22Rv1 (cell line): ENCODE measurements around the gene POU5F1.
"Not testable (repeated sequence)": the region's sequence is repeated elsewhere in the genome, so short reads cannot be mapped to it uniquely, and the experiment has no call there.

Experiments used
- CTCF ChIP-seq: fragments of 450-650 bp; IDR thresholded peaks from 2 replicates; pipeline ENCODE4 v1.5.1; 2017; ENCODE audit warnings: mild to moderate bottlenecking
- ZFX ChIP-seq: fragments of 450-650 bp; IDR thresholded peaks from 2 replicates; pipeline ENCODE4 v1.6.1; 2017; ENCODE audit warnings: antibody characterized with exemption, borderline replicate concordance

- TF ChIP-seq CTCF, ZFX: not testable (repeated sequence)
These were observed 25.0 kb upstream of the POU5F1 start for GRCh38 chr6:31195308-31195979.
